BLaER1 (cell line): ENCODE data around the gene TAF1C.
A peak's percentile ranks its signal among the peaks of the same experiment; 100 is the strongest.

ENCODE experiments used
- H3K27ac ChIP-seq: shearing (Covaris generic); formaldehyde crosslinking; 2 replicates; pipeline ENCODE4 v1.8.1; 2022
- H3K27me3 ChIP-seq: shearing (Covaris generic); formaldehyde crosslinking; 2 replicates; pipeline ENCODE4 v1.8.1; 2022
- H3K36me3 ChIP-seq: shearing (Covaris generic); formaldehyde crosslinking; 2 replicates; pipeline ENCODE4 v1.8.1; 2022
- H3K4me1 ChIP-seq: shearing (Covaris generic); formaldehyde crosslinking; 2 replicates; pipeline ENCODE4 v1.8.1; 2022
- H3K4me2 ChIP-seq: shearing (Covaris generic); formaldehyde crosslinking; 2 replicates; pipeline ENCODE4 v1.8.1; 2022
- H3K4me3 ChIP-seq: shearing (Covaris generic); formaldehyde crosslinking; 2 replicates; pipeline ENCODE4 v1.8.1; 2022
- H3K9ac ChIP-seq: shearing (Covaris generic); formaldehyde crosslinking; 2 replicates; pipeline ENCODE4 v1.8.1; 2022
- H3K9me3 ChIP-seq: shearing (Covaris generic); formaldehyde crosslinking; 2 replicates; pipeline ENCODE4 v1.8.1; 2022
- H4K20me1 ChIP-seq: shearing (Covaris generic); formaldehyde crosslinking; 2 replicates; pipeline ENCODE4 v1.8.1; 2022
- Cebpa-rat ChIP-seq: shearing (Covaris generic); IDR thresholded peaks from 2 replicates; pipeline ENCODE4 v1.8.1; 2022

Gene TAF1C

GRCh38 chr16:84190731-84191388 lies 4.0 kb upstream of the TAF1C start, which contains the start of gene ADAD2:
Gene ADAD2, plus strand, starts transcription at chr16:84191157. Its CDS starts 74 bp downstream, at chr16:84191231.
- Histone ChIP-seq H3K36me3 (no peaks in the 10 kb centered on the region), H3K4me2 (no peak within 1 kb of the TSS), H3K4me1 (peaks cover 37% of the 10 kb centered on the region), H4K20me1 (peaks cover 3% of the 10 kb centered on the region; the same call in 1 of the 2 replicates), H3K9me3 (no peaks in the 10 kb centered on the region), H3K9ac (no peak within 1 kb of the TSS), H3K27ac (no peak within 1 kb of the TSS), H3K4me3 (no peak within 1 kb of the TSS), H3K27me3 (no peaks in the 10 kb centered on the region)
- TF ChIP-seq Cebpa-rat: no peak

DNA sequence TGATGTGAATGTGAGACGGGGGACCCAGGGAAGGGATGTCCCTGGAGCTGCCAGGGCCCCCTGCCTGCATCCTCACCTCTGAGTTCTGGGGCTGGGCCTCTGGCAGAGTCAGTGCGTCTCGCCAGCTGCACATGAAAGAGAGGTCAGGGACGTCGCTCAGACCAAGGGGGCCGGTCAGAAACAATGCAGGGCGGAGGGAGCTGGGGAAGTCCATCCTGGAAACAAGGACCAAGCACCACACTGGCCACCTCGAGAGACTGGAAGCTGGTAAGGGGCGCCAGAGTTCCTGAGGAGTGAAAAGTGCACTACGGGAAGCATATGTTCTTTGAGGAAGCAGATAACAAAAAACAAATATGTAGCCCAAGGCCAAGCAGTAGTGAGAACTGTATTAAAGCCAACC lies 2.1 kb downstream of the TAF1C start:
- no peak overlapping the region for H3K4me3 ChIP-seq
- no peak overlapping the region for H3K27ac ChIP-seq
- TF ChIP-seq Cebpa-rat: no peak
- H3K4me2 ChIP-seq: no peak overlapping the region
- no peaks in the 10 kb centered on the region for H3K27me3 ChIP-seq
- H3K9me3 ChIP-seq: no peaks in the 10 kb centered on the region
- H3K4me1 ChIP-seq: peaks cover 18% of the 10 kb centered on the region
- 0 out of 2 replicates have a peak overlapping the region, but pooled peaks have one; percentile 6 for H3K9ac ChIP-seq
- H3K36me3 ChIP-seq: peaks cover 58% of the 10 kb centered on the region
- peaks cover 47% of the 10 kb centered on the region for H4K20me1 ChIP-seq

DNA sequence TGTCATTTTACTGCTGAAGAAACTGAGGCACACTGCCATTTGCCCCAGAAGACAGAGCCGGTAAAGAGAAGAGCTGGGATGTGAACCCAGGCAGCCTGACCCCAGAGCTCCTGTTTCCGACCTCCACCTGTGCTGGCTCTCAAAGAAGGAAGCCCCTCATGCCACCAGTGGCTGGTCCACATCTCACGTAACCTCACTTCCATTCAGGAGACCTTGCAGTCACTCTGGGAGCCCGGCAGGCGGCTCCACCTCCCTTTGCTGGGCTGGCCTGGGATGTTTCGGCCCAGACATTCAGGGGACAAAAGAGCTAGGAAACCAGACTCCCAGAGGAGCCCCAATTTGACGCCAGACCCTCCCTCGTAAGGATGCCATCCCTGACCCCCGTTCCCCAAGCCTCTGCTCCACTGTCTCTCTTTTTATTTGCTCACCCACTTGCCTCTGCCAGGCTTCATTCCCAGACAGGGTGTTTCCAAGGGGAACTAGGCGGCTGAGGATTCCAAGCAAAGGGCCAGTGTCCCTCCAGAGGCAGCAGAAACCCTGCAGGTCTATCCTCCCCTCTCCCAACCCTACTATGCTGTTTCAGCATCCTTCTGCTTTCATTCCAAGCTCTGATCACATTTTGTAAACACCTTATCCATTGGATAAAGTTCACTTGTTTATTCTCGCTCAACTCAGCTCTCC lies 2.8 kb downstream of the TAF1C start:
- no peak overlapping the region for H3K4me2 ChIP-seq
- no peak overlapping the region for H3K4me3 ChIP-seq
- H3K9ac ChIP-seq: no peak overlapping the region
- no peaks in the 10 kb centered on the region for H3K27me3 ChIP-seq
- H3K36me3 ChIP-seq: peaks cover 65% of the 10 kb centered on the region
- H3K4me1 ChIP-seq: peaks cover 18% of the 10 kb centered on the region
- peaks cover 47% of the 10 kb centered on the region for H4K20me1 ChIP-seq
- no peak overlapping the region for H3K27ac ChIP-seq
- TF ChIP-seq Cebpa-rat: no peak
- H3K9me3 ChIP-seq: no peaks in the 10 kb centered on the region

GRCh38 chr16:84183572-84183875 lies 3.3 kb downstream of the TAF1C start:
- peaks cover 47% of the 10 kb centered on the region for H4K20me1 ChIP-seq

GRCh38 chr16:84182680-84183571 lies 3.9 kb downstream of the TAF1C start:
- Histone ChIP-seq H3K4me2 (no peak overlapping the region), H3K9ac (no peak overlapping the region), H3K36me3 (peaks cover 77% of the 10 kb centered on the region), H3K27me3 (no peaks in the 10 kb centered on the region), H3K4me1 (peaks cover 18% of the 10 kb centered on the region), H3K27ac (no peak overlapping the region), H4K20me1 (peaks cover 53% of the 10 kb centered on the region), H3K9me3 (no peaks in the 10 kb centered on the region), H3K4me3 (no peak overlapping the region)
- no peak for TF ChIP-seq Cebpa-rat

More at GRCh38 chr16:84183572-84183875, 3.3 kb downstream of the TAF1C start:
- Histone ChIP-seq H3K4me1 (peaks cover 18% of the 10 kb centered on the region), H3K4me2 (no peak overlapping the region), H3K36me3 (peaks cover 71% of the 10 kb centered on the region), H3K27me3 (no peaks in the 10 kb centered on the region), H3K27ac (no peak overlapping the region), H3K4me3 (no peak overlapping the region), H3K9me3 (no peaks in the 10 kb centered on the region), H3K9ac (no peak overlapping the region)
- TF ChIP-seq Cebpa-rat: no peak

- Histone ChIP-seq H3K27ac (no peak overlapping the region), H3K9me3 (no peaks in the 10 kb centered on the region), H3K4me2 (no peak overlapping the region), H3K27me3 (no peaks in the 10 kb centered on the region), H3K4me3 (no peak overlapping the region), H3K36me3 (peaks cover 85% of the 10 kb centered on the region), H4K20me1 (peaks cover 60% of the 10 kb centered on the region), H3K9ac (no peak overlapping the region), H3K4me1 (peaks cover 18% of the 10 kb centered on the region)
- no peak for TF ChIP-seq Cebpa-rat
These were observed 4.8 kb downstream of the TAF1C start for GRCh38 chr16:84182104-84182503.

- H3K27me3 ChIP-seq: no peaks in the 10 kb centered on the region
- no peak overlapping the region for H3K27ac ChIP-seq
- H3K4me3 ChIP-seq: no peak overlapping the region
- no peak for TF ChIP-seq Cebpa-rat
- peaks cover 17% of the 10 kb centered on the region for H3K4me1 ChIP-seq
- peaks cover 90% of the 10 kb centered on the region for H3K36me3 ChIP-seq
- H3K9ac ChIP-seq: no peak overlapping the region
- peaks cover 60% of the 10 kb centered on the region for H4K20me1 ChIP-seq
- H3K9me3 ChIP-seq: no peaks in the 10 kb centered on the region
- H3K4me2 ChIP-seq: no peak overlapping the region
These were observed 5.5 kb downstream of the TAF1C start for GRCh38 chr16:84181144-84181915.

DNA sequence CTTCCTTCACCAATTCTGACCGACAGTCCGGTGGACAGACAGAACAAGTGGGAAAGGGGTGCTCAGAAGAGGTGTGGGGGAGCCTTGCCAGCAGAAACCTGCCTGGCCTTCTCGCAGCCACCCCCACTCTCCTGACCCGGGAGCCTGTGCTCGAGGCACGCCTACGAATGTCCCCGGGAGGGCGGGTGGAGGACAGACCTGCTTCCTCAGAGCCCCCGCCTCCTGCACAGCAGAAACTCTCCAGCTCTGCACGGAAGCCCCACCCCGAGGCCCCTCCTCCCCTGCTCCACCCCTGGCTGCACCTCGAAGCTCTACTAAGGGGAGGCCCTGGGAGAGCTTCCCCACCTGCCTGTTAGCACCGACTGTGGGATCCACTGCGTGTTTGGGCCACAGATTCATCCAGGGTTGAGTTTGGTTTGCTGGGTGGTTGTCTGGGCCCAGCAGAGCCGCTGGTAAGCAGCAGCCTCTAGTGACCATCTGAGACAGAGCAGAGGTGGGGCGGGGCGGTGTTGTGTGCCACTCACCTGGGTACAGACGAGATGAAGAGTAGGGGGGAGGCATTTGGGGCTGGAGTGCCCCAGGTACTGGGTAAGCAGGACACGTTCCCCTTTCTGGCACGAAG lies 6.2 kb downstream of the TAF1C start:
- H3K4me2 ChIP-seq: no peak overlapping the region
- no peak overlapping the region for H3K4me3 ChIP-seq
- H4K20me1 ChIP-seq: peaks cover 55% of the 10 kb centered on the region
- no peaks in the 10 kb centered on the region for H3K9me3 ChIP-seq
- no peak for TF ChIP-seq Cebpa-rat
- H3K9ac ChIP-seq: no peak overlapping the region
- H3K4me1 ChIP-seq: peaks cover 13% of the 10 kb centered on the region
- no peak overlapping the region for H3K27ac ChIP-seq
- H3K27me3 ChIP-seq: no peaks in the 10 kb centered on the region
- H3K36me3 ChIP-seq: peaks cover 90% of the 10 kb centered on the region
